ENCODE measurements around the gene PLCB1. TPM values are rescaled to one million over a fixed set of nuclear protein-coding genes. Genes with fewer than 3 reads are reported as not detected.

Gene PLCB1
- total and polyA plus RNA-seq, 4 donors: 1.6 to 43.8 (median 6.1) TPM

- Histone ChIP-seq H3K9me3 (ENCODE audit: control insufficient read depth in 4 of 4, insufficient read depth in 3 of 4, low read length in 3 of 4) (peaks cover 0 to 2% (median 0%) of the 10 kb centered on the region in 4 donors), H3K9ac (ENCODE audit: insufficient read depth in 1 of 2, low read length in 2 of 2) (no peak overlapping the region), H3K4me3 (no peak overlapping the region), H3K36me3 (ENCODE audit: control insufficient read depth in 4 of 4, insufficient read depth in 4 of 4, low read length in 4 of 4) (no peaks in the 10 kb centered on the region), H3K27ac (ENCODE audit: low read depth in 1 of 2, low read length in 1 of 2) (no peak overlapping the region), H3K27me3 (ENCODE audit: control insufficient read depth in 3 of 3, insufficient read depth in 3 of 3, low read length in 2 of 3) (no peaks in the 10 kb centered on the region), H3K4me1 (ENCODE audit: control insufficient read depth in 5 of 5, insufficient read depth in 5 of 5, low read length in 5 of 5) (peaks cover 0 to 10% (median 3%) of the 10 kb centered on the region in 5 donors)
- WGBS, 2 donors: 82 to 93% methylated on average over 1 of the region's 1 CpG
- ATAC-seq (ENCODE audit: insufficient read depth, low FRiP score) (no peak), DNase-seq (no peak)
- TF ChIP-seq CTCF (IDR thresholded peaks at IDR 0.05; ENCODE audit: control extremely low read depth, extremely low read depth): no peak
Measured at GRCh38 chr20:8547968-8548588, 416.0 kb downstream of the PLCB1 start.

- TF ChIP-seq CTCF (IDR thresholded peaks at IDR 0.05; ENCODE audit: control extremely low read depth, extremely low read depth): no peak
- H3K27me3 ChIP-seq (ENCODE audit: control insufficient read depth in 3 of 3, insufficient read depth in 3 of 3, low read length in 2 of 3): no peaks in the 10 kb centered on the region
- H3K9me3 ChIP-seq (ENCODE audit: control insufficient read depth in 4 of 4, insufficient read depth in 3 of 4, low read length in 3 of 4): peaks cover 0 to 2% (median 0%) of the 10 kb centered on the region in 4 donors
- H3K4me3 ChIP-seq: no peak overlapping the region
- 93 to 97% methylated on average over 3 of the region's 3 CpGs for WGBS, 2 donors
- H3K27ac ChIP-seq (ENCODE audit: low read depth in 1 of 2, low read length in 1 of 2): no peak overlapping the region
- no peaks in the 10 kb centered on the region for H3K36me3 ChIP-seq (ENCODE audit: control insufficient read depth in 4 of 4, insufficient read depth in 4 of 4, low read length in 4 of 4)
- ATAC-seq (ENCODE audit: insufficient read depth, low FRiP score) (no peak), DNase-seq (no peak)
- H3K9ac ChIP-seq (ENCODE audit: insufficient read depth in 1 of 2, low read length in 2 of 2): no peak overlapping the region
- peaks cover 0 to 10% (median 3%) of the 10 kb centered on the region in 5 donors for H3K4me1 ChIP-seq (ENCODE audit: control insufficient read depth in 5 of 5, insufficient read depth in 5 of 5, low read length in 5 of 5)
Measured at GRCh38 chr20:8549192-8549591, 417.1 kb downstream of the PLCB1 start.

GRCh38 chr20:8557711-8558110 is 425.6 kb downstream of the PLCB1 start:
- Histone ChIP-seq H3K27ac (ENCODE audit: low read depth in 1 of 2, low read length in 1 of 2) (no peak overlapping the region), H3K4me1 (ENCODE audit: control insufficient read depth in 5 of 5, insufficient read depth in 5 of 5, low read length in 5 of 5) (no peaks in the 10 kb centered on the region), H3K9me3 (ENCODE audit: control insufficient read depth in 4 of 4, insufficient read depth in 3 of 4, low read length in 3 of 4) (peaks cover 0 to 5% (median 2%) of the 10 kb centered on the region in 4 donors), H3K36me3 (ENCODE audit: control insufficient read depth in 4 of 4, insufficient read depth in 4 of 4, low read length in 4 of 4) (no peaks in the 10 kb centered on the region), H3K9ac (ENCODE audit: insufficient read depth in 1 of 2, low read length in 2 of 2) (no peak overlapping the region), H3K4me3 (no peak overlapping the region), H3K27me3 (ENCODE audit: control insufficient read depth in 3 of 3, insufficient read depth in 3 of 3, low read length in 2 of 3) (no peaks in the 10 kb centered on the region)
- ATAC-seq (ENCODE audit: insufficient read depth, low FRiP score): no peak
- no peak for TF ChIP-seq CTCF (IDR thresholded peaks at IDR 0.05; ENCODE audit: control extremely low read depth, extremely low read depth)
- no peak for DNase-seq
- 91 to 94% methylated on average over 1 of the region's 1 CpG for WGBS, 2 donors

GRCh38 chr20:8562356-8562755 is 430.3 kb downstream of the PLCB1 start:
- DNase-seq (no peak), ATAC-seq (ENCODE audit: insufficient read depth, low FRiP score) (no peak)
- no peaks in the 10 kb centered on the region for H3K36me3 ChIP-seq (ENCODE audit: control insufficient read depth in 4 of 4, insufficient read depth in 4 of 4, low read length in 4 of 4)
- no peak overlapping the region for H3K27ac ChIP-seq (ENCODE audit: low read depth in 1 of 2, low read length in 1 of 2)
- H3K4me1 ChIP-seq (ENCODE audit: control insufficient read depth in 5 of 5, insufficient read depth in 5 of 5, low read length in 5 of 5): no peaks in the 10 kb centered on the region
- no peak for TF ChIP-seq CTCF (IDR thresholded peaks at IDR 0.05; ENCODE audit: control extremely low read depth, extremely low read depth)
- H3K4me3 ChIP-seq: no peak overlapping the region
- no peaks in the 10 kb centered on the region for H3K27me3 ChIP-seq (ENCODE audit: control insufficient read depth in 3 of 3, insufficient read depth in 3 of 3, low read length in 2 of 3)
- WGBS, 2 donors: 95% methylated on average over 3 of the region's 3 CpGs
- H3K9me3 ChIP-seq (ENCODE audit: control insufficient read depth in 4 of 4, insufficient read depth in 3 of 4, low read length in 3 of 4): peaks cover 0 to 3% (median under 1%) of the 10 kb centered on the region in 4 donors
- no peak overlapping the region for H3K9ac ChIP-seq (ENCODE audit: insufficient read depth in 1 of 2, low read length in 2 of 2)
